IPS-NIHi11 (cell line): ENCODE results near the gene MAB21L4.

Source experiments
- DNase-seq: peaks from one replicate; pipeline ENCODE4 v3.0.0; 2012; ENCODE audit warnings: mixed read lengths, low spot score

The MAB21L4 gene

DNA sequence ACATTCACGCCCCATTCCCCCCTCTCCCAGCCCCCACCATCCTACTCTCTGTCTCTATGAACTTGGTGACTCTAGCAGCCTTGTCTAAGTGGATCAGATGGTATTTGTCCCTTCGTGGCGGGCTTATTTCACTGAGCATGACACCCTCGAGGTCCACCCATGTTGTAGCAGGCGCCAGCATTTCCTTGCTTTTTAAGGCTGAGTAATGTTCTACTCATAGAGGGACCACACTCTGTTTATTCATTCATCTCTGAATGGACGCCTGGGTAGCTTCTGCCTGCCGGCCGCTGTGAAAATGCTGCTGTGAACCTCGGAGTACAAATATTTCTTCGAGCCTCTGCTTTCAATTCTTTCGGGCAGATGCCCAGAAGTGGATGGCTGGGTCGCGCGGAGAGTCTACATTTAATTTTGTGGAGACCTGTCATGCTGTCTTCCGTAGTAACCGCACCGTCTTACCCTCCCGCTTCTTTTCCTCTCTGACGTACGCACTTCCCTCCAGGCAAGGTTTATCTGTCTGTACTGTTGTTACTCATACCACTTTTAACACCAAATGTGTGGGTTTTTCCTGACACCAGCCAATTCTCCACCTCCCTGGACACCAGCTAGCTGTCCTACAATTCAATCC is 15.8 kb upstream of the MAB21L4 start:
- no peak for DNase-seq

DNA sequence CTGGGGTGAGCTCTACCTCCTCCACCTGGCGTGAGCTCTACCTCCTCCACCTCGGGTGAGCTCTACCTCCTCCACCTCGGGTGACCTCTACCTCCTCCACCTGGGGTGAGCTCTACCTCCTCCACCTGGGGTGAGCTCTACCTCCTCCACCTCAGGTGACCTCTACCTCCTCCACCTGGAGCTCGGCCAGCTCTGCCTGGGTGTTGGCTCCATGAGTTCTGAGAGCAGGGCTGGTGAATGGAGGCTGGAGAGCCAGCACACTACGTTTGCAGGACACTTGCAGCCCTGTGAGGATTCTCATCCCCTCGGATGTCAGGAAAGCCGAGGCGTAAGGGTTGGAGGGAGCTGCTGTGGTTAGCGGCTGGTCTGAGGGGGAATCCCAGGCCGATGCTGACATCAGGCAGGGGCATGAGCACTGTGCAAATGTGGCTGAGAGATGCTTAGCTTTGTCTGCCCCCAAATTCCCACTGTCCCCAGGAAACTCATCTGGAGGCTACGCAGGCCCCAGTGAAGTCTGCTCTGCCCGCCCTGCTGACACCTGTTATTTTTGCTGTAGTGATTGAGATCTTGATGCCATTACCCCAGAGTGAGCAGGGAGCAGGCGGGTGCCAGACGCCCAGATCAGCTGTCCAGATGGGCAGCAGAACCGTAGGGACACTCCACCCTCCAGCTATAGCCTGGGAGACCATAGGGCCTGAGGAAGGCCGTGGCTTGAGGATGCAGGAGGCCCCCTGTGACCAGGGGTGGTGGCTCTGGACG is 13.4 kb upstream of the MAB21L4 start:
- DNase-seq: no peak

DNA sequence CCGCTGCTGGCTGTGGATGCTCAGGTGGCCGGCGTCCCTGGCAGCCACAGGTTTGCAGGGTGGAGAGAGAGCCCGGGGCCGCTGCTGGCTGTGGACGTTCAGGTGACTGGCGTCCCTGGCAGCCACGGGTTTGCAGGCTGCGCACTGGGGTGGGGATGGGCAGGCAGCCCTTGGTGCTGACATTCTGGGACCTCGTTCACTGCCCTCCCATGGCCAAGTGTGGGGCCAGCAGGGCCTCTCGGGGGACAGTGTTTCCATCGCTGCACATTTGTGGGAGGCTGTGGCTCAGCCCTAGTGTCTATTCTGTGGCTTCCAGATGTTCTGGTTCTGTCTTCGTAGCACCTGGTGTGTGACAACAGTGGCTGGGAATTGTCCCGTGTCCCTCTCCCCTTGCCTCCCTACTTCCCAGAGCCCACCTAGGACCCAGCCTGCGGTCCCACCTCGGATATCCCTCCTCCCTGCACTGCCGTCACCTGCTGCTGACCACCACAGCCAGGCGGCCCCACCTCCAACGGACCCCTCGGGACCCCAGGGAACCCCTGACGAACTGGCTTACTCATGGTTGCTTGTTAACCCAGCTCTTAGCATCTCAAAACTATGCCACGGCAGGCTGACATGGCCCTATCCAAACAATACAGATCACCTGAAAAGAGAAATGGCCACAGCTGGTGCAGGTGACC is 11.1 kb upstream of the MAB21L4 start:
- DNase-seq: no peak

DNA sequence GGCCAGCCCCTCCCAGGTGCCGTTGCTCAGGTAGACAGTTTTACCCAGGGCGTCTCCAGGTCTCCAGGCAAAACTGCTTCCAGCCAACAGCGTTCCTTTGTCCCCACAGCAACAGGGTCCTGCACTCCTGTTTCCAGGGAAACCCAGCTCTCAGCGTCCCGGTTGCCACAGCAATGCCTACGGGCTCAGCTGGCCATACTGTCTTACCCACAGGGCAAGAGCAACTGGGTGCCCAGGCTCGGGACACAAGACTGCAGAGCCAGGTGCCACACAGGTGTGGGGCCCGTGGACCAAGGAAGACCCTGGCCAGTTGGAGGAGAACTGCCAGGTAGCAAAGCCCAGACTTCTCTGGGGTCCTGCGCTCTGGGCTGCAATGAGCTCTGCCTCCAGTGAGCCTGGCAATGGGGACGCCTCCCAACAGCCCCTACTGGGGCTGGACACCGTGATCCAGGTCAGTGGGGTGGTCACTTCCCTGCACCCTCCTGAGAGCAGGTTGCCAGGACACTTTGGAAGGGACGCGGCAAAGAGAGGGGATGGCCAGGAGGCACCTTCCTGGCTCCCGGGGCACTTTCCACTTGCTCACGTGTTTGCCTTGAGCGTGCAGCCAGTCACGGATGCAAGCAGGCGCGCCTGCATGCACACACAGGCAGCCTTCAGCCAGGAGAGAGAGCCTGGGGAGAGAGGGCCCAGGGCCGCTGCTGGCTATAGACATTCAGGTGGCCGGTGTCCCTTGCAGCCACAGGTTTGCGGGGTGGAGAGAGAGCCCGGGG is 10.4 kb upstream of the MAB21L4 start, which contains the start of gene CROCC2:
CROCC2 (plus strand) TSS at position 196 of the 770 bp plus-strand sequence; CDS start at position 374, 178 bp downstream.
- DNase-seq: no peak

DNA sequence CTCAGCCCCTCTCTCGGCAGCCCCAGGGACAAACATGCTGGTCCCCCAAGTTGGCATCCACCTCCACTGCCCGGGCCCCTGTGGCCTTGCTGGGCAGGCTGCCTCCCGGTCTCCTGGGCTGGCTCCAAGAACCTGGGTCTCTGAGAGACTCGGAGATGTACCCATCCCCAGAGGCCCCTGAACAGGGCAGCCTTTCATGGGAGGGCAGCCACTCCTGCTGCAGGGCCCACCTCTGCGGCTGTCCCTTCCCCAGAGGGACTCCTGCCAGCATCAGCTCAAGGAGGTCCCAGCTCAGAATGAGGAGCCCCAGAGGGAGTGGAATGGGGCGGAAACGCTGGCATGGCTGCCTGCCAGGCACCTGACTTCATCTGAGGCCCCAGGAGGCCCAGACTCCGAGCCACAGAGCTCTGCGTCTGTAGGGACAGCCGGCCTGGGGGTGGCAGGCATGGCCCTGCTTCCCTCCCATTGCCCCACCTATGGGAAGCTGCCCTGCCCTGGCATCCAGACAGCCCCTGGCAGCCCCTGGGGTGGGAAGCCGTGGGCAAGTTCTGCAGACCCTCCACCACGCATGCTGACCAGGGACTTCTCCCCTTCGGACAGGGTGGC is 9.3 kb upstream of the MAB21L4 start:
- no peak for DNase-seq

DNA sequence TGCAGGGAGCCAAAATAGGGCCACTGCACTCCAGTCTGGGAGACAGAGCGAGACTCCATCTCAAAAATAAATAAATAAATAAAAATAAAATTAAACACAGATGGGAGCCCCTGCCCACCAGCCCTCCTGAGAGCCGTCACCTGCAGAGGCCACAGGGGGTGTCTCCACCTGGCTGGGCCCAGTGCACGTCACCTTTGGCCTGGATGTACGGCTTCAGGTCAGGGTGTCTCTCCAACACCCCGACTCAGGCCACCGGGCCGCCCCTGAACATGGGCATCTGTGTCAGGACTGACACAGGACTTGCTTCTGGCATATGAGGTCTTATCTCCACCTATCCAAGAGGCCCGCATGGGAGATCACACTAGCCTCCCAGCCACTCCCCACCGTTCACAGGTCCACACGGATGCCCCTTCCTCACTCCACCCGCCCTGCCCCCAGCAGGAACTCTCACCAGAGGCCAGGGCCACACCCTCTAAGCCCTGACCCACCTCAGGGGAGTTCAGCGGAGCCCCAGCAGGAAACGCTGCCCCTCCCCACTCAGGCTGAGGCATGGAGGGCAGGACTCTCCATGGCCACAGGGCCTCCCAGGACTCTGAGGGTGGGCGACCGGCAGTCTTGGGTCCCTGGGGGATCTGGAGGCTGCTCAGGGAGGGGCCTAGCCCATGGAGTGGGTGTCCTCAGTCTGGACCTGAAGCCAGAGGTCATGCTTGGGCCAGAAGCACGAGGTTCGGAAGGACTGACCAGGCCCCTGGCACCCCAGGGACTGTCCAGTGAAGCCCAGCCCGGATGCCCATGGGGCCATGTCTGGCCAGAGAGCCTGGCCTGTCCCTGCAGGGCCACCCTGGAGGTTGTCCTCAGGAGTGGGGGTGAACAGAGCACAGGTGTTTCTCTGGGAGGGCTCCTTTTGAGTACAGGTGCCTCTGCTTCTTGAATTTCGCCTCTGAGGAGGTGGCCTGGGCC is 8.5 kb upstream of the MAB21L4 start:
- no peak for DNase-seq

DNA sequence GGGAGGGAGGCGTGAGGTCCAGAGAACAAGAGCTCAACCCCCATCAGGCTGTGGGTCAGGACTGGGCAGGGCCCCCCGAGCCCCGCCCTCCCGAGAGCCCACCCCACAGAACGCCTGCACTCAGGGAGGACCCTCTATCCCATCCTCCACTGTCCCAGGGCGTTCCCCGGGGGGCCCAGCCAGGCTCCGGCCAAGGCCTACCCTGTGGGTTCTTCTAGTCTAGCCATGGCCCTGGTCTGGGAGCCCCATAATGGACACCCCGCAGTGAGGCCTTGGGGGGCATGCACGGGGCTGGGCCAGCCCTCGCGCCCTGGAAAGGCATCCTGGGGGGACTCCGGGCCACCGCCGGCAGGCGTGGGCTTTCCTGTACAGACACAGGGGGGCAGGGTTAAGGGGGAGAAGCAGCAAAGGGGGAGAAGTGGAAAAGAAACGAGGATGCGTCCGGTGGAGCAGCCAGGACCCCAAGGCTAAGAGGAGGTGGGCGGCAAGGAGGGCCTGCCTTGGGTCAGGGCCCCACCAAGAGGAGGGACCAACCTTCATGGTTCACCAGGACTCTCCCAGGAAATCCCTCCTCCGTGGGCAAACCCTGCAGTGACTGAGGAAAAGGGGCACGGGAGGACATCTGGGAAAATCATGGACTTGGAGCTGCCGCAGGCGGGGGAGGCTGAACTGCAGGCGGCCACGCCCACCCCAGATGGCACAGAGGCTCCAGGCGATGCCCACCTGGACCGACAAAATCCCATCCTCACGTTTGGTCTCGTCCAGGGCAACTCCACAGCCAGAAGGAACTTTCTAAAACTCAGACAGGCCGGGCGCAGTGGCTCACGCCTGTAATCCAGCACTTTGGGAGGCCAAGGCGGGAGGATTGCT is 7.5 kb upstream of the MAB21L4 start:
- no peak for DNase-seq

DNA sequence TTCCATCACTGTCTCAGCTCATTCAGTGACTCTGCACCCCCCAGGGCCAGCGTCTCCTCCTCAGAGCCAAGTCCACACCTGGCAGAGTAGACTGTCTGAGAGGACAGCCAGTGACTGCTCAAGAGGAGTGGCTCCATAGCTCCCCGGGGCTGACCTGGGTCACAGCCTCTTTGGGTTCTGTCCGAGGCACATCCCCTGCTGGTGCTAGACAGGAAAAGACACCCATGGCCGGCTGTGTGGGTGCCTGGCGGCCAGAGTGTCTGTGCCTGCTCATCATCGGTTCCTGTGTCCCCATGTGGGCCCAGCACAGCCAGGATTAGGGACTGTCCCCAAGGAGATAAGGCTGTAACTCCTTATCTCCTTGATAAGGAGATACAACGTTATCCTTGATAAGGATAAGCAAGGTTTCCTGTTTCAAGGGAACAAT is 6.7 kb upstream of the MAB21L4 start:
- no peak for DNase-seq

DNA sequence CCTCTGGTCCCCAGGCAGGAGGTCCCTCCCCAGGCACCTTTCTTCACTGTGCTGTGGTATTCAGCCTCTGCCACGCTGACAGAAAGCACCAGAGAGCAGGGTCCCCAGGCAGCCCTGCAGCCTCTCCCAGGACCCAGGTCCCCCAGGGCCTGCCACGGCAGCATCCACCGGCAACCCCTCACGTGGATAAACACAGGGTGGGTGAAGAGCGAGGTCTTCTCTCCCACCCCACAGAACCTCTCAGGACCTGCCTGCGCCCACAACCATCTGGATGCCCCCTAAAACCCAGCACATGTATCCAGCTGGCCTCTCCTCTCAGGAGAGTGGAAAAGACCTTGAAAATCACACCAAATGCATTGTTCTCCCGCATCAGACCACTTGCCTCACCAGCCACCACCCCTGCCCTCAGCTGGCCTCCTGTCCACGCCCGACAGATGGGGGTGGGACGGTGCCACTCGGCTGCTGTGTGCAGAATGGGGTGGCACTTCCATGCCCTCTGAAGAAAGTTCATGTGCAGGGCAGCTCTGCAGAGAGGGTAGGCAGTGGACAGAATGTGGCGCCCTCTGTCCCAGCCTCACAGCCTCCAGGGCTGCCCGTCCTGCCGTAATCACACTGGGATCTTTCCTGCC is 6.1 kb upstream of the MAB21L4 start:
- no peak for DNase-seq

DNA sequence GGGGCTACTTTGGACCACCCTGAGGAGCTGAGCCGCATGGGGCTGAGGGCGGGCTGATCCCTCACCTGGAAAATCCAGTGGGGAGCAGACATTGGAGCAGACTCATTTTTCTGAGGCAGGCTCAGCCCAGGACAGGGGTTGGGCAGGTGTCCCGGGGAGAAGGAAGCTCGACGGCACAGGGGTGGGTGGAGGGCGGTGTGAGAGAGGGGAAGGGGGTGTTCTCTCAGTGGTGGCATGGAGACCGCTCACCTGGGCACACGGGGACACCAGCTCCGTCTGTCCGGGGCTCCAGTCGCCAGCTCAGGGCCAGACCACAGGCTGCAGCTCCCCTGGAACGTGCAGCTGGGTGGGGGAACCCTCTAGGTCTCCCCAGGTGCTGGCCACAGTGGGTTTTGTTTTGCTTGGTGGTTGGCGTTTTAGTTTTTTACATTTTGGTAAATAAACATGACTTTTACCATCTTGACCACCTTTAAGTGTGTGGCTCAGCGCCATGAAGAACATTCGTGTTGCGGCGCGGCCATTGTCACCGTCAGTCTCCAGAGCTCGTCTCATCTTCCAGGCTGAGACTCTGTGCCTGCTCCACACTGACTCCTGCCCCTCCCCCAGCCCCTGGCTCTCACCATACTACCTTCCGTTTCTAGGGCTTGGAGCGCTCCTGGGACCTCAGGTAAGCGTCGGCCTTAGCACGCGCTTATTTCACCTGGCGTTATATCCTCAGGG is 4.3 kb upstream of the MAB21L4 start:
- no peak for DNase-seq

DNA sequence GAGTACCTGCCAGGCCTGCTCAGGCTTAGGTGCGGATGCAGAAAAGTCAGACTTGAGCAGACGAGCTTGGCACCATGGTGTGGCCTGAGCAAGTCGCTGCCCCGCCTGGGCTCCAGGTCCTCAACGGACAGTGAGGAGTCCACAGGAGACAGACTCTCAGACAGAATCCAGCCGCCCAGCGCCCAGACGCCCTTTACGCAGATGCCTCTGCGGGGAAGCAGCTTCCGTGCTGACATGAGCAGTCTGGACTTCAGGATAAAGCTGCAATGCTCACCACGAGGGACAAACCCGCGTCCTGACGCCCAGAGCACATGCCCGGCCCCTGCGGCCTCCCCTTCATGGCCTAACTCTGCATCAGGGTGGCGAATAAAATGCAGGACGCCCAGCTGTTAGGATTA is 3.5 kb upstream of the MAB21L4 start:
- no peak for DNase-seq

DNA sequence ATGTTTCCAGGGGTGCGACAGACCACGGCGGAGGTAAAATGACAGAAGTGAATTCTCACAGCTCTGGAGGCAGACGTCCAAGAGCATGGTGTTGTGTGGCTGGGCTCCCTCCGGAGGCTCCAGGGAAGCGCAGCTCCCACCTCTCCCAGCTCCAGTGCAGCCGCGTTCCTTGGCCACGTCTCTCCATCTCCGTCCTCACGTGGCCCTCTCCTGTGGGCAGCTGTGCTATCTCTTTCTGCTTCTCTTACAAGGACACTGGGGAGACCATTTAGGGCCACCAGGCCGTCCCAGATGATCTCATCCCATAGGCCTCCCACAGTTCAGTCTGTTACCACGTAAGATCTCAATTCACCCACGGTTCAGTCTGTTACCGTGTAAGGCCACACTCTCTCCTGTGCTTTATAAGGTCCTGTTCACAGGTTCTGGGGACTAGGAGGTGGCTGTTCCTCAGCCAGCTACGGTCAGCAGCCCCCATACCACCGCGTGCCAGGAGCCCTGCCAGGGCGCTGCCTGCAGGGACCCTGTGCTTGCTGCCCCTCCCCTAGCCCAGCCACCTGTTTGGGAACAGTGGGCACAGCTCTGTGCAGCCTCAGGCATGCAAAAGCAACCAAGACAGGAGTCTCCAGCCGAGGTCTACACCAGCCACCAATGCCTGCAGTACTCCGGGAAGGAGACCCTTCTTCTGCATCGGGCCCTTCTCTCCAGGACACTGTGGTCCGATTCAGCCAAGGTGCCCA is 2.9 kb upstream of the MAB21L4 start:
- DNase-seq: no peak

DNA sequence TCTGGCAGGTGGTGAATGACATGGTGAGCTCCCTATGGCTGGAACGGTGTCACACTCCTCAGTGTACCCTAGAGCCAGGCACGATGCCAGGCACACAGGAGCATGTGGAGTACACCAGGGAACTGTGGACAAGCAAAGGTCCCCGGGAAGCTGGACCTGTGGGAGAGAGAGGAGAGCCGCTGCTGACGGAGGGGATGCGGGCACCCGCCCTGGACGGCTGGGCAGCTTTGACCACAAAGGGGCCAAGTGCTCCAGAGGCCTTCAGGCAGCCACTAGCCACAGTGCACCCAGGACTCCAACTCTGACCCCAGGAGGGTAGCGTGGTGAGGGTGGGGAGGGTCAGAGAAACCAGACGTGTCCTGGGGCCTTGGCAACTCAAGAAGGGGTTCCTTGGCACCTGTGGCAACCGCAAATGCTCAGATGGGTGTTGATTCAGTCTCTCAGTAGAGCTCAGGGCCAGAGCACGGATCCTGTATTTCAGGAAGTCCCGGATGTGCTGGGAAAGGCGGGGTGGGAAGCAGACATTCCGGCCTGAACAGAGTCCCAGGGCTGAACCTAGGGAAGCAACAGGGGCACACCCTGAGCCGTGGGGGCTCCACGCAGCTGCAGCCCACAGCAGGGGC is 2.3 kb upstream of the MAB21L4 start:
- DNase-seq: no peak

DNA sequence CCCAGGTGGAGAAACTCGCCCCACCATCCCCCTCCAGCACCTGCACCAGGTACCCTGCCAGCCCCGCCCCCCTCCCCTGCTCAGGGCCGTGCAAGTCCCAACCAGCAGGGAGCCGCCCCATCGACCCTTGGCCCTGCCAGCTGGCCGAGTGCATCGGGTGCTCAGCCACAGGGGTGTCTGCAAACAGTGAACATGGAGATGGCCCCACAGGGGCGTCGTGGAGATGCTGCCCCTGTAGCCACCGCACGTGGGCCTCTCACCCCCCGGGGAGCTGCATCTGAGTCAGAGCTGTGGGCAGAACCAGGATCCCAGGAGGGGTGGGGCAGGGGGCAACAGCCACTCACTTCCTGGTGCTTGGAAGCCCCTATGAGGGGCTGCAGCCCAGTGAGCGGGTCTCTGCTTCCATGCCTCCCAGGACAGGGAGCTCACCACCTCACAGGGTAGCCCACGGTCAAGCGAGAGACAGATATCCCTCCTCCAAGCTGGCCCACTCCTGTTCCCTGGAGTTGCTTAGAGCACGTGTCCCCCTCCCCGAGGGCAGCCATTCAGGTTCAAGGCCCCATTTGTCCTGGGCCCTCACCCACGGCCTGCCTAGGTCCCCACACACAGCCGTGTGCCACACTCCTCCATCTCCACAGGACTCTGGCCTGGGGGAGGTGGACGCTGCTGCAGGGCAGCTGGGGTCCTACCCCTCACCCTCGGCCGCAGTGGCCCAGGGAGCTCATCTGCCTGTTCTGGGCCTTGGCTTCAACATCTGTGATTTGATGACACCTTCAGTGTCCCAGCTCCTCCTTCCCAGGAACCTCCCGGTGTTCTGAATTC is 1.1 kb upstream of the MAB21L4 start:
- no peak for DNase-seq

DNA sequence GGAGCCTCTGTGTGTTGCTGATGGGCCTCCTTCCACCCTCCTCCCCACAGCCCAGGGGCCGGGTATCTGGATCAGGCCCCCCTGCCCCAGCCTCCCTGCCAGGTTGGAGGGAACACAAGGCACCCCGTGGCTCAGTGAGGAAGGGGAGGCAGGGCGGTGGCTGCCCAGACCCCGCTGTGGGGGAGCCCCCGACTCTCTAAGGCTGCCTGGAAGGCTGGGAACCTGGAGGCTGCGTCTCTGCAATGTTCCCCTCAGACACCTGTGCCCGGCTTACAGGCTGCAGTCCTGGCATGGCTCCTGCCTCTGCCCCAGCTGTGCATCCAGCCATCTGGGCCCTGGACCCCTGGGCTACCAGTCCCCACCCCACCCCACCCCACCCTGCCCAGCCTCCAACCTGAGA is 438 bp upstream of the MAB21L4 start:
- DNase-seq: no peak

DNA sequence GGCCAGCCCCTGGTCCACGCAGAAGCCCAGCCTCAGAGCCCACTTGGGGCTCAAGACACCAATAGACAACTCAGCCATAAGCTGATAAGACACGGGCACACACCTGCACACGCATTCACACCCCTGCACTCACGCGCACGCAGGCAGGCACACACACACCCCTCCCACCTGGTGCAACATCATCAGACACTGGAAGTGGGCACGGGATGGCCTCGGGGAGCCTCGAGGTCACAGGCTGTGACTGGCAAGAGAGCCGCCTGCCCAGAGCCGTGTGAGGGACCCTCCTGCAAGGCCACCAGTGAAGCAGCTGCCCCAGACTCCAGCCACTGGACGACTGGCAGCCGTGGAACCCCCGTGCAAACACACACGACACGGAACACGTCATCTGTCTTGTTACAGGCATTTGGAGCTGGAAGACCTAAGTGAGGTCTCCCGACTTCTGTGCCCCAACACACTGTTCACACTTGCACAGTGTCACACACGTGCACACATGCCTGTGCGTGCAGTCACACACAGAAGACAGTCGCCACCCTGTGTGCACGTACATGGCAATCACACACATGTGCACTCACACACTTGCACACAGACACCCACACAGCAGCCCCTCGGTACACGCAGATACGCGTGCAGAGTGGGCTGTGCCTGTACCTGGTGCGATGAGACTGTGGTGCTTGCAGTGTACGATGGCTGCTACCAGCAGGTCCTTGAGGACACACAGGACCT is 959 bp downstream of the MAB21L4 start:
- no peak for DNase-seq
